ENCODE results near the gene CDH19.

DNA sequence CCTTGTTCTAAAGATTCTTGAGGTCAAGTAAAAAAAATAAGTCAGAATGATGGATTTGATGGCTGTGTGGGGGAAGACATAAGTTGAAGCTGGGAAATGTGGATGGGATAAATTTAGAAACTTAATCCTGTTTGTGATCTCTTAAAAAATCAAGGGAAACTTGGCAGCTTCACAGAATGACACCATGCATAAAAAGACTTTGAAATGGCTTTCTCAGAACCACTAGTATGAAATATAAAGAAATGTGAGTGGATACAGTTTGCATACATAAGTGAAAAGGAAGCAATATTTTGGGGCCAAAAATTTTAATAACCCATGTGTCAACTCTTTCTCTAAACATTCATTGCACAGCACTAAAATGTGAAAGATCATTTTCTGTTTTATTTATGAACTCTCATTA, 21.7 kb downstream of the CDH19 start:
- TF ChIP-seq, protein P1, sequence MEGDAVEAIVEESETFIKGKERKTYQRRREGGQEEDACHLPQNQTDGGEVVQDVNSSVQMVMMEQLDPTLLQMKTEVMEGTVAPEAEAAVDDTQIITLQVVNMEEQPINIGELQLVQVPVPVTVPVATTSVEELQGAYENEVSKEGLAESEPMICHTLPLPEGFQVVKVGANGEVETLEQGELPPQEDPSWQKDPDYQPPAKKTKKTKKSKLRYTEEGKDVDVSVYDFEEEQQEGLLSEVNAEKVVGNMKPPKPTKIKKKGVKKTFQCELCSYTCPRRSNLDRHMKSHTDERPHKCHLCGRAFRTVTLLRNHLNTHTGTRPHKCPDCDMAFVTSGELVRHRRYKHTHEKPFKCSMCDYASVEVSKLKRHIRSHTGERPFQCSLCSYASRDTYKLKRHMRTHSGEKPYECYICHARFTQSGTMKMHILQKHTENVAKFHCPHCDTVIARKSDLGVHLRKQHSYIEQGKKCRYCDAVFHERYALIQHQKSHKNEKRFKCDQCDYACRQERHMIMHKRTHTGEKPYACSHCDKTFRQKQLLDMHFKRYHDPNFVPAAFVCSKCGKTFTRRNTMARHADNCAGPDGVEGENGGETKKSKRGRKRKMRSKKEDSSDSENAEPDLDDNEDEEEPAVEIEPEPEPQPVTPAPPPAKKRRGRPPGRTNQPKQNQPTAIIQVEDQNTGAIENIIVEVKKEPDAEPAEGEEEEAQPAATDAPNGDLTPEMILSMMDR (tag by site-specific recombination; IDR thresholded peaks at IDR 0.05) = no peak
- TF ChIP-seq ZNF121 (tag by site-specific recombination; IDR thresholded peaks at IDR 0.05) = no peak
- TF ChIP-seq MZF1 (tag by site-specific recombination; IDR thresholded peaks at IDR 0.05; ENCODE audit: borderline replicate concordance) = no peak
- TF ChIP-seq ZFP37 (tag by site-specific recombination; IDR thresholded peaks at IDR 0.05) = no peak
- TF ChIP-seq, protein P2, sequence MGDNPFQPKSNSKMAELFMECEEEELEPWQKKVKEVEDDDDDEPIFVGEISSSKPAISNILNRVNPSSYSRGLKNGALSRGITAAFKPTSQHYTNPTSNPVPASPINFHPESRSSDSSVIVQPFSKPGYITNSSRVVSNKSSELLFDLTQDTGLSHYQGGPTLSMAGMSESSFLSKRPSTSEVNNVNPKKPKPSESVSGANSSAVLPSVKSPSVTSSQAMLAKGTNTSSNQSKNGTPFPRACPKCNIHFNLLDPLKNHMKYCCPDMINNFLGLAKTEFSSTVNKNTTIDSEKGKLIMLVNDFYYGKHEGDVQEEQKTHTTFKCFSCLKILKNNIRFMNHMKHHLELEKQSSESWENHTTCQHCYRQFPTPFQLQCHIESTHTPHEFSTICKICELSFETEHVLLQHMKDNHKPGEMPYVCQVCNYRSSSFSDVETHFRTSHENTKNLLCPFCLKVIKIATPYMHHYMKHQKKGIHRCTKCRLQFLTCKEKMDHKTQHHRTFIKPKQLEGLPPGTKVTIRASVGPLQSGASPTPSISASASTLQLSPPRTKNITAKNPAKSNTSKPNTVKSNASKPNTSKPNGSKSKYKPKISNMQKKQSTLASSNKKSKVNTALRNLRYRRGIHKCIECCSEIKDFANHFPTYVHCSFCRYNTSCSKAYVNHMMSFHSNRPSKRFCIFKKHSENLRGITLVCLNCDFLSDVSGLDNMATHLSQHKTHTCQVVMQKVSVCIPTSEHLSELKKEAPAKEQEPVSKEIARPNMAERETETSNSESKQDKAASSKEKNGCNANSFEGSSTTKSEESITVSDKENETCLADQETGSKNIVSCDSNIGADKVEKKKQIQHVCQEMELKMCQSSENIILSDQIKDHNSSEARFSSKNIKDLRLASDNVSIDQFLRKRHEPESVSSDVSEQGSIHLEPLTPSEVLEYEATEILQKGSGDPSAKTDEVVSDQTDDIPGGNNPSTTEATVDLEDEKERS (tag by site-specific recombination; IDR thresholded peaks at IDR 0.05) = no peak
- TF ChIP-seq, protein P3, sequence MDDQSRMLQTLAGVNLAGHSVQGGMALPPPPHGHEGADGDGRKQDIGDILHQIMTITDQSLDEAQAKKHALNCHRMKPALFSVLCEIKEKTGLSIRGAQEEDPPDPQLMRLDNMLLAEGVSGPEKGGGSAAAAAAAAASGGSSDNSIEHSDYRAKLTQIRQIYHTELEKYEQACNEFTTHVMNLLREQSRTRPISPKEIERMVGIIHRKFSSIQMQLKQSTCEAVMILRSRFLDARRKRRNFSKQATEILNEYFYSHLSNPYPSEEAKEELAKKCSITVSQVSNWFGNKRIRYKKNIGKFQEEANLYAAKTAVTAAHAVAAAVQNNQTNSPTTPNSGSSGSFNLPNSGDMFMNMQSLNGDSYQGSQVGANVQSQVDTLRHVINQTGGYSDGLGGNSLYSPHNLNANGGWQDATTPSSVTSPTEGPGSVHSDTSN (CRISPR knock-in tag; IDR thresholded peaks at IDR 0.05) = no peak

Measured in HEK293 (cell line).